ENCODE results near the gene MRPS7.

MRPS7 gene

GRCh38 chr17:75301502-75302206, 40.0 kb downstream of the MRPS7 start:
- TF ChIP-seq POLR2AphosphoS5 (IDR thresholded peaks at IDR 0.05; ENCODE audit: low read depth, low read length) (no peak), POU2F2 (IDR thresholded peaks at IDR 0.05; ENCODE audit: low read depth, low read length) (no peak), SPI1 (IDR thresholded peaks at IDR 0.05; ENCODE audit: low read depth, low read length) (no peak), POLR2A (IDR thresholded peaks at IDR 0.05; ENCODE audit: low read depth, low read length) (no peak), PAX5 (IDR thresholded peaks at IDR 0.05; ENCODE audit: insufficient read depth, low read length, severe bottlenecking) (no peak)
- DNase-seq (ENCODE audit: insufficient read length, low spot score) (no peak), FAIRE-seq (no peak)

DNA sequence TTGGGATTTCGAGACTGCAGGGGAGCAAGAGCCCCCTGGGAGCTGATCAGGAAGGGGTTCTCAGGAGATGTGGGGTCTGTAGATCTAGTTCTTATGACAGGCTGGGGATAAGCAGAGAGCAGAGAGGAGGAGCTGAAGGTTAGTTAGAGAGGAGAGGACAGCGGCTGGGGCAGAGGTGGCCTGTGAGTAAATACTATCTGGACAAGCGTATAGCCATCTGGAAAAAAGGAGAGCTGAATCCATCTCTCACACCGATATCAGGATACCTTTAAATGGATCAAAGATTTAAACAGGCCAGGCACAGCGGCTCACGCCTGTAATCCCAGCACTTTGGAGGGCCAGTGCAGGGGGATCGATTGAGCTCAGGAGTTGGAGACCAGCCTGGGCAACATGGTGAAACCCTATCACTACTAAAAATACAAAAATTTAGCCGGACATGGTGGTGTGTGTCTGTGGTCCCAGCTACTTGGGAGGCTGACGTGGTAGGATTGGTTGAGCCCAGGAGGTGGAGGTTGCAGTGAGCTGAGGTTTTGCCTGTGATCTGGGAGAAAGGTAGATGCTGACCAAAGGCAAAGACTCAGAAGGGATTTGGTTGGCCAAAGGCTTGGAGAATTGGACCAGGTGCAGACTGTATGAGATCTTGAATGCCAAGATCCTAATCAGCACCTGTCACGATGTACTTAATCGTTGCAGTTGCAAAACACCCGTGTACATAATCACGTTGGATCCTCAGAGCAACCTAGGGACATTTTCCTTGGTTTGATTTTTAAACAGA, 46.5 kb downstream of the MRPS7 start:
- FAIRE-seq (no peak), DNase-seq (ENCODE audit: insufficient read length, low spot score) (no peak)
- TF ChIP-seq POU2F2 (IDR thresholded peaks at IDR 0.05; ENCODE audit: low read depth, low read length), result no peak

DNA sequence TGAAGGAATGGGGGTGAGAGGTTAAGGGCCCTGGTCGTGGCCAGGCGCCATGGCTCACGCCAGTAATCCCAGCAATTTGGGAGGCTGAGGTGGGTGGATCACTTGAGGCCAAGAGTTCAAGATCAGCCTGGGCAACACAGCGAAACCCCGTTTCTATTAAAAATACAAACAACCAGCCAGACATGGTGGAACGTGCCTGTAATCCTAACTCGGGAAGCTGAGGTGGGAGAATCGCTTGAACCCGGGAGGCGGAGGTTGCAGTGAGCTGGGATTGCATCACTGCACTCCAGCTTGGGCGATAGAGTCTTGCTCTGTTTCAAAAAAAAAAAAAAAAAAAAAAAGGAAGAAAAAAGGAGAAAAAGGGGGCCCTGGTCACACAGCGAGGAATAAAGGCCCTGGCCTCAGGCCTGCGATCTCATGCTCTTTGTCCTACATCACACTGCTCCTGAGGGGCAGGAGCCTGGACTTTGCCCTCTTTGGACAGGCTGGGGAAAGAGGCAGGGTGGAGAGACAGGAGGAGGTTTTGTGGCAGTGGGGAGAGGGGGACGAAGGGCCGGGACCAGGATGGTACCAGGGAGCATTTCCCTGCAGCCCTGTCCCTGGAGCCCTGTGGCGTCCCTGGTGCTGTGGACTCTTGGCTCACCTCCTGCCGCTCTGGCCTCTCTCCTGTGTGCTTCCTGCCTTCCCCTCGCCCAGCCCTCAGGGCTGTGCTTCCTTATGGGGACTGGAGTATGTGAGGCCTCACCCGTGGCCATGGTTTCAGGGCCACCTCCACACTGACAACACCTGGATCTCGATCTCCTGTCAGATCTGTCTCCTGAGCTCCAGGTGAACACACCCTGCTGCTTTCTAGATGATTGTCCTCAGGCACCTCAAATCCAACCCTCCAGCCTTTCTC, 47.3 kb downstream of the MRPS7 start:
- TF ChIP-seq POLR2A (IDR thresholded peaks at IDR 0.05; ENCODE audit: low read depth, low read length) (no peak), POU2F2 (IDR thresholded peaks at IDR 0.05; ENCODE audit: low read depth, low read length) (no peak), TAF1 (IDR thresholded peaks at IDR 0.05; ENCODE audit: low read depth, low read length) (no peak)
- DNase-seq (ENCODE audit: insufficient read length, low spot score) (no peak), FAIRE-seq (no peak)

- FAIRE-seq (peak; percentile 85), DNase-seq (ENCODE audit: insufficient read length, low spot score) (peak; percentile 32)
- TF ChIP-seq POLR2AphosphoS5 (IDR thresholded peaks at IDR 0.05; ENCODE audit: low read depth, low read length), result no peak
- peak; percentile 51 for TF ChIP-seq SPI1 (IDR thresholded peaks at IDR 0.05; ENCODE audit: low read depth, low read length)
Measured at GRCh38 chr17:75313941-75314551, 52.4 kb downstream of the MRPS7 start.

DNA sequence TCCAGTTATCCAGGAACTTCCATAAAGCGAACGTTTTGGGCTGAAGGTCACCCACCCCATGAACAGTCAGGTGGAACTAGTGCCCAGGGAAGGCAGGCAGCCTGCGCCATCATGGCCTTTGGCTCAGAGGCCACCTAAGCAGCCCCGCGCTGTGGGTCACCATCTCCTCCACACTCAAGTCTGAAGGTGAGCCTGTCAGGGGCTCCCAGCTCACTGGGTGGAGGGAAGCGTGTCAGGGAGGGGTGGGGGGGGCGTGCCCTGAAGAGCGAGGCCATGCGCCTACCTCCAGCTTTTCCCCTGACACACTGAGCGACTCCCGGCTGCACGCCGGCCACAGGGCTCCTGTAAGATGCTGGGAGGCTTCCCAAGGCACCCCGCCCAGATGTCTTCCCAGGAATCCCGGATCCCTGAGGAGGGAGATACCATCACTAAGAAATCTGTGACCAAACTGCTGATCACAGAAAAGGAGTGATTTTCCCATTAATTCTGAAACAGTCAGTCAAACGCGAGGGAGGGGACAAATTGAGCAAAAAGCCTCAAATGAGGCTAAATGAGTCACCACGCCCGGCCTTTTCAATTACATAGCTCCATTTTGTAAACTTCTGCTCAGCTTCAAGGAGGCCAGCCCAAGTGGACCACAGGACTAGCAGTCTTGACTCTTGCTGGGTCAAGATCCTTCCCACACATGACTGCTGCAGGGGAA, 54.0 kb downstream of the MRPS7 start:
- FAIRE-seq, result peak; percentile 20
- TF ChIP-seq POLR2AphosphoS5 (IDR thresholded peaks at IDR 0.05; ENCODE audit: low read depth, low read length) (peak; percentile 42), POU2F2 (IDR thresholded peaks at IDR 0.05; ENCODE audit: low read depth, low read length) (no peak), TAF1 (IDR thresholded peaks at IDR 0.05; ENCODE audit: low read depth, low read length) (no peak)
- DNase-seq (ENCODE audit: insufficient read length, low spot score), result peak; percentile 27
